Measurements from ENCODE around the gene MIEN1.

GRCh38 chr17:39687546-39688474 lies 42.5 kb downstream of the MIEN1 start, which contains the start of gene PGAP3:
- TF ChIP-seq POLR2A (IDR thresholded peaks at IDR 0.05; ENCODE audit: low read depth, low read length) (peak; percentile 86), POLR2AphosphoS5 (IDR thresholded peaks at IDR 0.05; ENCODE audit: low read depth, low read length) (peak; percentile 63; the same call in 1 of the 2 replicates), TAF1 (IDR thresholded peaks at IDR 0.05; ENCODE audit: borderline replicate concordance, low read depth, low read length) (peak; percentile 74; the same call in 1 of the 2 replicates)

Data from GM12892 (cell line).